HCEC 1CT (cell line): ENCODE measurements around the gene CRIM1.

Experiments used
- DNase-seq: peaks from one replicate; pipeline ENCODE4 v3.0.0-alpha.2; 2017

Gene CRIM1

GRCh38 chr2:36456227-36457175 is 100.9 kb downstream of the CRIM1 start:
- peak; percentile 72 for DNase-seq

GRCh38 chr2:36458106-36458505 is 102.5 kb downstream of the CRIM1 start:
- no peak for DNase-seq

- DNase-seq, result peak; percentile 83
Measured at GRCh38 chr2:36459725-36460137, 104.2 kb downstream of the CRIM1 start.

- peak; percentile 97 for DNase-seq
Measured at GRCh38 chr2:36461039-36461681, 105.6 kb downstream of the CRIM1 start.

- DNase-seq, result no peak
Measured at GRCh38 chr2:36462311-36462935, 106.8 kb downstream of the CRIM1 start.

GRCh38 chr2:36463365-36463764 is 107.8 kb downstream of the CRIM1 start:
- DNase-seq, result no peak

- no peak for DNase-seq
Measured at GRCh38 chr2:36464006-36464721, 108.6 kb downstream of the CRIM1 start.

- no peak for DNase-seq
Measured at GRCh38 chr2:36466135-36466534, 110.6 kb downstream of the CRIM1 start.

- DNase-seq, result peak; percentile 86
Measured at GRCh38 chr2:36468463-36469105, 113.0 kb downstream of the CRIM1 start.

GRCh38 chr2:36469106-36469477 is 113.5 kb downstream of the CRIM1 start:
- DNase-seq, result no peak

GRCh38 chr2:36469710-36470109 is 114.1 kb downstream of the CRIM1 start:
- DNase-seq, result no peak

- no peak for DNase-seq
Measured at GRCh38 chr2:36473230-36473629, 117.7 kb downstream of the CRIM1 start.

- DNase-seq, result no peak
Measured at GRCh38 chr2:36476411-36476810, 120.8 kb downstream of the CRIM1 start.

- DNase-seq, result no peak
Measured at GRCh38 chr2:36477315-36477714, 121.7 kb downstream of the CRIM1 start.

- no peak for DNase-seq
Measured at GRCh38 chr2:36477746-36478145, 122.2 kb downstream of the CRIM1 start.

- peak; percentile 99 for DNase-seq
Measured at GRCh38 chr2:36478332-36478738, 122.8 kb downstream of the CRIM1 start.

GRCh38 chr2:36478999-36479398 is 123.4 kb downstream of the CRIM1 start:
- DNase-seq, result no peak

GRCh38 chr2:36479406-36479805 is 123.8 kb downstream of the CRIM1 start:
- no peak for DNase-seq

- no peak for DNase-seq
Measured at GRCh38 chr2:36480028-36480427, 124.5 kb downstream of the CRIM1 start.

GRCh38 chr2:36480636-36481035 is 125.1 kb downstream of the CRIM1 start:
- no peak for DNase-seq

- DNase-seq, result no peak
Measured at GRCh38 chr2:36481709-36482108, 126.1 kb downstream of the CRIM1 start.

GRCh38 chr2:36482576-36483214 is 127.1 kb downstream of the CRIM1 start:
- DNase-seq, result peak; percentile 81
